Measurements from ENCODE around the gene XAF1. TPM values are rescaled to one million over a fixed set of nuclear protein-coding genes. Genes with fewer than 3 reads are reported as not detected.
"Not testable (repeated sequence)": the region's sequence is repeated elsewhere in the genome, so short reads cannot be mapped to it uniquely, and the experiment has no call there.

The XAF1 gene
- polyA plus RNA-seq, 1 of the 3 experiments (the other 2 are of a cell fraction): 0.03 TPM

DNA sequence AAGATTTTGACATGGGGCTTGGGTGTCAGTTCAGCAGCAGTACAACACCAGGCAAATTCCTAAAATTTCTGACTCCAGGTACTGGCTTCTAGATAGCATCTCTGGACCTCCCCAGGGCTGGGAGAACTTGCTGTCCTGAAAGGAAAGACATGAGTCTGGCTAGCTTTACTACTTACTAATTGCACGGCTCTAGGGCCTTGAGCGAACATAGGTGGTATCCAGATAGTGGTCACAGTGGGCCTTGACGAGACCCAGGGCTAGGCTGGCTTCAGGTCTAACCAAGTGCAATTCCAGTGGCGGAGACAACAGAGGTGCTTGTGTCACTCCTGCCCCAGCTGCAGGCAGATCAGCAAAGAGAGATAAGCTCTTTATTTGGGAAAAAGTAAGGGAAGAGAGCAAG, 26.3 kb upstream of the XAF1 start:
- TF ChIP-seq, protein P1, sequence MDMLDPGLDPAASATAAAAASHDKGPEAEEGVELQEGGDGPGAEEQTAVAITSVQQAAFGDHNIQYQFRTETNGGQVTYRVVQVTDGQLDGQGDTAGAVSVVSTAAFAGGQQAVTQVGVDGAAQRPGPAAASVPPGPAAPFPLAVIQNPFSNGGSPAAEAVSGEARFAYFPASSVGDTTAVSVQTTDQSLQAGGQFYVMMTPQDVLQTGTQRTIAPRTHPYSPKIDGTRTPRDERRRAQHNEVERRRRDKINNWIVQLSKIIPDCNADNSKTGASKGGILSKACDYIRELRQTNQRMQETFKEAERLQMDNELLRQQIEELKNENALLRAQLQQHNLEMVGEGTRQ (IDR thresholded peaks at IDR 0.05; ENCODE audit: borderline replicate concordance, low read depth, low read length): no peak
- TF ChIP-seq NRF1 (IDR thresholded peaks at IDR 0.05; ENCODE audit: low read depth, low read length): no peak
- Histone ChIP-seq H3K9me2 (no peaks in the 10 kb centered on the region), H2AFZ (ENCODE audit: low read depth) (no peak overlapping the region), H3K9me3 (no peaks in the 10 kb centered on the region), H3K4me1 (ENCODE audit: control insufficient read depth in 1 of 2, insufficient read depth in 2 of 2, low read depth in 1 of 2, low read length in 1 of 2) (no peaks in the 10 kb centered on the region), H3K27me3 (ENCODE audit: insufficient read depth) (peaks cover 38% of the 10 kb centered on the region; the same call in 1 of the 2 replicates), H3K27ac (ENCODE audit: low read depth in 2 of 2, low read length in 1 of 2) (no peak overlapping the region), H3K4me2 (no peak overlapping the region), H3K79me2 (ENCODE audit: insufficient read depth) (no peaks in the 10 kb centered on the region), H3K4me3 (ENCODE audit: low read depth in 2 of 2, low read length in 1 of 2) (no peak overlapping the region), H4K20me1 (ENCODE audit: insufficient read depth) (no peaks in the 10 kb centered on the region), H3F3A (replicated peaks; ENCODE audit: insufficient read depth) (no peaks in the 10 kb centered on the region), H3K36me3 (replicated peaks in 1 of 2; ENCODE audit: control insufficient read depth in 1 of 2, insufficient read depth in 2 of 2, low read length in 1 of 2) (no peaks in the 10 kb centered on the region), H3K9ac (no peak overlapping the region)
- 10% methylated on average over 4 of the region's 4 CpGs for WGBS (ENCODE audit: low lambda C conversion rate)
- POLR2A ChIA-PET: no interaction called here
- CTCF ChIA-PET: no interaction called here
- no peak for DNase-seq

GRCh38 chr17:6746665-6747064, 9.2 kb upstream of the XAF1 start:
- H3K9ac ChIP-seq; H3K4me3 ChIP-seq (ENCODE audit: low read depth in 2 of 2, low read length in 1 of 2); H3K27me3 ChIP-seq (ENCODE audit: insufficient read depth); H4K20me1 ChIP-seq (ENCODE audit: insufficient read depth); POLR2A ChIA-PET; H3K4me2 ChIP-seq; H3K9me2 ChIP-seq; CTCF ChIA-PET; H2AFZ ChIP-seq (ENCODE audit: low read depth); DNase-seq; H3K4me1 ChIP-seq (ENCODE audit: control insufficient read depth in 1 of 2, insufficient read depth in 2 of 2, low read depth in 1 of 2, low read length in 1 of 2); H3K36me3 ChIP-seq (replicated peaks in 1 of 2; ENCODE audit: control insufficient read depth in 1 of 2, insufficient read depth in 2 of 2, low read length in 1 of 2); H3F3A ChIP-seq (replicated peaks; ENCODE audit: insufficient read depth); H3K27ac ChIP-seq (ENCODE audit: low read depth in 2 of 2, low read length in 1 of 2); H3K79me2 ChIP-seq (ENCODE audit: insufficient read depth); H3K9me3 ChIP-seq: not testable (repeated sequence)
- 35% methylated on average over 6 of the region's 6 CpGs for WGBS (ENCODE audit: low lambda C conversion rate)

DNA sequence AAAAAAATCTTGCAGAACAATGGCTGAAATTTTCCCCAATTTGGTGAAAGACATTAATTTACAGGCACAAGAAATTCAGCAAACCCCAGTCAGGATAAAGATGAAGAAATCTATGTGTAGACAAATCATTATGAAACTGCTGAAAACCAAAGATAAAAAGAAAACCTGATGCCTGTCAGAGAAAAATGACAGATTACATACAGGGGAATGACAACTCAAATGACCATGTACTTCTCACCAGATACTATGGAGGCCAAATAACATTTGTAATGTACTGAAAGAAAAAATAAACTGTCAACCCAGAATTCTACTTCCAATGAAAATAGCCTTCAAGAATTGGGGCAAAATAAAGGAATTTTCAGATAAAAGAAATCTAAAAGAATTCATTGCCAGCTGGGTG, 7.2 kb upstream of the XAF1 start:
- no peak overlapping the region for H3K9ac ChIP-seq
- no peak for TF ChIP-seq FOXM1 (IDR thresholded peaks at IDR 0.05; ENCODE audit: low read depth)
- no peak for TF ChIP-seq NFIC (IDR thresholded peaks at IDR 0.05; ENCODE audit: borderline replicate concordance)
- no peak for TF ChIP-seq RCOR1 (IDR thresholded peaks at IDR 0.05; ENCODE audit: low read length)
- TF ChIP-seq, protein P2, sequence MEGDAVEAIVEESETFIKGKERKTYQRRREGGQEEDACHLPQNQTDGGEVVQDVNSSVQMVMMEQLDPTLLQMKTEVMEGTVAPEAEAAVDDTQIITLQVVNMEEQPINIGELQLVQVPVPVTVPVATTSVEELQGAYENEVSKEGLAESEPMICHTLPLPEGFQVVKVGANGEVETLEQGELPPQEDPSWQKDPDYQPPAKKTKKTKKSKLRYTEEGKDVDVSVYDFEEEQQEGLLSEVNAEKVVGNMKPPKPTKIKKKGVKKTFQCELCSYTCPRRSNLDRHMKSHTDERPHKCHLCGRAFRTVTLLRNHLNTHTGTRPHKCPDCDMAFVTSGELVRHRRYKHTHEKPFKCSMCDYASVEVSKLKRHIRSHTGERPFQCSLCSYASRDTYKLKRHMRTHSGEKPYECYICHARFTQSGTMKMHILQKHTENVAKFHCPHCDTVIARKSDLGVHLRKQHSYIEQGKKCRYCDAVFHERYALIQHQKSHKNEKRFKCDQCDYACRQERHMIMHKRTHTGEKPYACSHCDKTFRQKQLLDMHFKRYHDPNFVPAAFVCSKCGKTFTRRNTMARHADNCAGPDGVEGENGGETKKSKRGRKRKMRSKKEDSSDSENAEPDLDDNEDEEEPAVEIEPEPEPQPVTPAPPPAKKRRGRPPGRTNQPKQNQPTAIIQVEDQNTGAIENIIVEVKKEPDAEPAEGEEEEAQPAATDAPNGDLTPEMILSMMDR (IDR thresholded peaks at IDR 0.05): no peak
- no peak for TF ChIP-seq MEF2A (IDR thresholded peaks at IDR 0.05; ENCODE audit: borderline replicate concordance, low read depth)
- TF ChIP-seq, protein P3, sequence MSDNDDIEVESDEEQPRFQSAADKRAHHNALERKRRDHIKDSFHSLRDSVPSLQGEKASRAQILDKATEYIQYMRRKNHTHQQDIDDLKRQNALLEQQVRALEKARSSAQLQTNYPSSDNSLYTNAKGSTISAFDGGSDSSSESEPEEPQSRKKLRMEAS (IDR thresholded peaks at IDR 0.05; ENCODE audit: low read depth): no peak
- TF ChIP-seq EP300 (IDR thresholded peaks at IDR 0.05; ENCODE audit: borderline replicate concordance in 1 of 2, low read depth in 1 of 2, low read length in 1 of 2): no peak
- no peak for DNase-seq
- ChIA-PET CTCF (no interaction called here), POLR2A (no interaction called here)
- H3K27ac ChIP-seq (ENCODE audit: low read depth in 2 of 2, low read length in 1 of 2): no peak overlapping the region
- no peaks in the 10 kb centered on the region for H3K36me3 ChIP-seq (replicated peaks in 1 of 2; ENCODE audit: control insufficient read depth in 1 of 2, insufficient read depth in 2 of 2, low read length in 1 of 2)
- no peaks in the 10 kb centered on the region for H3K9me2 ChIP-seq
- no peaks in the 10 kb centered on the region for H3K79me2 ChIP-seq (ENCODE audit: insufficient read depth)
- no peaks in the 10 kb centered on the region for H3K9me3 ChIP-seq
- H3F3A ChIP-seq (replicated peaks; ENCODE audit: insufficient read depth): peaks cover 10% of the 10 kb centered on the region
- H4K20me1 ChIP-seq (ENCODE audit: insufficient read depth): no peaks in the 10 kb centered on the region
- H3K4me3 ChIP-seq (ENCODE audit: low read depth in 2 of 2, low read length in 1 of 2): no peak overlapping the region
- H3K27me3 ChIP-seq (ENCODE audit: insufficient read depth): peaks cover 8% of the 10 kb centered on the region; the same call in 1 of the 2 replicates
- H3K4me2 ChIP-seq: no peak overlapping the region
- H2AFZ ChIP-seq (ENCODE audit: low read depth): no peak overlapping the region
- peaks cover 0 to 13% of the 10 kb centered on the region in 2 experiments; a peak in 2 of 4 replicates for H3K4me1 ChIP-seq (ENCODE audit: control insufficient read depth in 1 of 2, insufficient read depth in 2 of 2, low read depth in 1 of 2, low read length in 1 of 2)

Measured in SK-N-SH (cell line).